NCI-H524 (cell line): Measurements from ENCODE around the gene FUT9.

Experiments
- DNase-seq, 2 experiments: peaks; one replicate each; lab custom pipeline; 2025; lab: John Stamatoyannopoulos, UW

Gene FUT9

DNA sequence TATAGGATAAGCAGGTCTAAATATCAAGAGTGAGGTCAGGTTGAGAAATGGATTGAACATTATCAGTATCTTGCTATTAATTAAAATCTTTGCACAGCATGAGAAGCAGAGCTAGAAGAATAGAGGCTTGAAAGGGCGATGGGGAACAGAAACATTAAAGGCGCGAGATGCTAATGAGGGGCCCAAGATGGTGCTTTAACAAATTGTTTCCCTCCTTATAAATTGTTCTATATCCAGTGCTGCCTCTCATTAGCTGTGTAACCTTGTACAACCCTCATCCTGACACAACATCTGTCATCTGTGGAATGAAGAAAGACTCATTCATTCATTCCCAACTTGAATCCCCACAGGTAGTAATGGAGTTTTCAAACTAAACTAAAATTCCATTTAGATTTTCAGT, 57.8 kb downstream of the FUT9 start:
- DNase-seq: peak in 1 of 2 experiments; percentile 12

DNA sequence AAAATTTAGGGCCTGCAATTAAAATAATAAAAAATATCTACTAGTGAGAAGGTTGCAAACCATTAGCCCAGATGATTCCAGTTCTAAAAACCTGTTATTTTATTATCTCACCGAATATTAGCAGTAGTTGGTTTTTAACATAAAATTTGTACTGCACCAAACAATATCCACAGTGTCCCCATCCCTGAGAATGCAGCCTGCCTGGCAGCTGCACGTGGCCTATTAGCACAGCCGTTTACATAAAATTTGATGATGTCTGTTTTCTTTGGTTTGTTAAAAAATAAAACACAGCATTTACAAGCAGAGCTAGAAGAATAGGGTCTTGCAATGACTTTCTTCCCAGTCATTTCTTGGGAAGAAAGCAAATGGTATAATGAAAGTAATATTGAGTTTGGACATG, 58.2 kb downstream of the FUT9 start:
- no peak for DNase-seq

DNA sequence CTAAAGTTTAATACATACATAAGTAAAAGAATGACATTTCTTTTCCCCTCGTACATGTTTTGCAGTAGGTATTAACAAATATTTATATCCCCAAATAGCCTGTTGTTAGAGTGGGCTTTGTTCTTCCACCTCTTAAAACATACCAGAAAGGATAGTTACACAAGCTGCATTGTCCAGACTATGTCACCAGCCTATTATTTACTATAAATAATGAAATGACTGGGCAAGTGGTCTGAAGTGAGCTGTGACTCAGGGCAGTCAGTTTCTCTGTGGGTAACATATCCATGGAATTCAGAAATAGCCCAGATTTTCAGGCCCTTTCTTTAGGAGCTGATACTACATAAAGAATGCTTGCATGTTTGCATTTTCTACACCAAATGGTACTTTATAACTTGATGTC, 60.1 kb downstream of the FUT9 start:
- no peak for DNase-seq

DNA sequence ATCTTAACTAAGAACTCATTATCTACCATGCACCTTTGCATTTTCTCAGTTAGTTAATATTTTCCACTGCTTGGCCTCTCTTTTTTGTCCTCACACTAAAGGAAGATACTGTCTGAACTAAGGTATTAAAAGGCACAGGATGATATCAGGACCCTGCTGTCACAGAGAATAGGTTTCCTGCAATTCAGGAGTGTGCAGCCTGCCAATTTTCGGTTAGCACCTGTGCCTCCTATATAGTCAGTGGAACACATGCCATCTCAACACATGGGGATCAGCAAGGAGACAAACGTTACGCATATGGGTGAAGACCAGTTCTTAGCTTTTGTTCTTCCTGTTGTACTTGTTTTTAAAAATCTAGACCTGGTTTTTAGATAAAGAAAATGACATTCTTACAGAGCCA, 71.0 kb downstream of the FUT9 start:
- DNase-seq: no peak

DNA sequence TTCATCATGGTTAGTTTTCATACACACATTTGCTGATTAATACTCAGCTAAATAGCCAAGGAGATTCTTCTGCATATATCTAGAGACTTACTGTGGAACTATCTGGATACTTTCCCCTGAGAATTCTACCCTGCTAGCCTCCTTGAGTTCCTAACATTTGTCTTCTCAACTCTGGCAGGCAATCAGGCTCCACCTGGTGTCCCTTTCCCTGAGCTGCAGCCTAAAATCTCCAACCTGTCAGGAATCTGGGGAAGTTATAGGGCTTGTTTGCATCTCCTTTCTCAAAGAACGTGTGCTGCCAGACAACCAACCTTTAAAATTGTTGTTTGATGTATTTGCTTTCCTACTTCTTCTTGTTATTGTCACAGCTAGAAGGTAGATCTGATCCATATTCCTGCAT, 73.4 kb downstream of the FUT9 start:
- DNase-seq: peak in 1 of 2 experiments; percentile 50

DNA sequence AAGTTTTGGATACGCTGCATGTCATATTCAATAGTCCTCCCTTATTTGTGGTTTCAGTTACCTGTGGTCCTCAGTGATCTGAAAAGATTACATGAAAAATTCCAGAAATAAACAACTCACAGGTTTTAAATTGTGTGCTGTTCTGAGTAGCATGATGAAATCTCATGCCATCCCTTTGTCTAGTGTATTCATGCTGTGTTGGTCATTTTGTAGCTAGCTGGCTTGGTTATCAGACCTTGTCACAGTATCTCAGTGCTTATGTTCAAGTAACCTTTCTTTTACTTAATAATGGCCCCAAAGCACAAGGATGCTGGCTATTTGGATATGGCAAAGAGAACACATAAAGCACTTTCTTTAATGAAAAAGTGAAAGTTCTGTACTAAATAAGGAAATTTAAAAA, 78.3 kb downstream of the FUT9 start:
- DNase-seq: no peak

DNA sequence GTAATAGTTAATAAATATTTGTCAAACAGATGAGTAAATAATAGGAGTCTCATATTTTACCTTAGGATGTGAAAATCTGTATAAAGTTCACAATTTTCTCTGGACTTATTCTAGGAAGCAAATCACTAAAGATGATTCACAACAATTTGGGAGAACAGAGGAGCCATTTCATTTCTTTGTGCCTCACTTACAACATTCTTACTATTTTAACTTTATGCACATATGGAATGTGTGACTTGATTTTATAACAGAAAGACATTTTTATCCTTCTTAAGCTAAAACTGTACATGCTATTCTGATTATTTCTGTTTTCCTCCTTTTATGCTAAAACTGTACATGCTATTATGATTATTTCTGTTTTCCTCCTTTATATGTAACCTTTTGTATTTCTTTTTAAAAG, 83.3 kb downstream of the FUT9 start:
- no peak for DNase-seq

DNA sequence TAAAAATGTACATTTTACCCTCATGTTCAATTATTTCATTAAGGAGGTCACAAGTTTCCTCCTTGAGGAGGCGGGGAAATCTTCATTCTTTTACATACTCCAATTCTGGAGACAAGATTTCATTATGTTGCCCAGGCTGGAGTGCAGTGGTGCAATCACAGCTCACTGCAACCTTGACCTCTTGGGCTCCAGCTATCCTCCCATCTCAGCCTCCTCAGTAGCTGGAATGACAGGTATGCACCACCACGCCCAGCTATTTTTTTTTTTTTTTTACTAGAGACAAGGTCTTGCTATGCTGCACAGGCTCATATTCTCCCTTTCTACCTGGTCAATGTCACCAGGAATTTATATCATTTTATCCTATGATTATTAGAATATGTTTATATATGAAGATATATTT, 85.8 kb downstream of the FUT9 start:
- no peak for DNase-seq

DNA sequence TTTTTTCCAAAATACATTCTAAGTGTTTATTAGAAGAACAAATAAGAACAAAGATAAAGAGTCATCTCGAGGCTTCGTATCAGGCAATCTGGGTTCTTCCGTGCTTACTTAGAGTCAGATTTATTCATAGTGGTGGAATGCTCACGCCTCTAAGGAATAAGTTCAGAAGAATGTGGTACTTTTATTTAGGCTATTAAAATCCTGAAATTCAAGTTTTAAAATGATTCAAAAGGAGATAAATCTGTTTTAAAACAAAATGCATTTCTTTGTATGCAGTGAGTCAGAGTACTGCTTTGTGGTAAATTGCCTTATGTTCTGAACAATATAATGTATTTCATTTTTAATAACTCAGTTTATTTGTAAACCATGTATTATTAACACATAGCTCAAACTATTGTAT, 89.1 kb downstream of the FUT9 start:
- DNase-seq: no peak

DNA sequence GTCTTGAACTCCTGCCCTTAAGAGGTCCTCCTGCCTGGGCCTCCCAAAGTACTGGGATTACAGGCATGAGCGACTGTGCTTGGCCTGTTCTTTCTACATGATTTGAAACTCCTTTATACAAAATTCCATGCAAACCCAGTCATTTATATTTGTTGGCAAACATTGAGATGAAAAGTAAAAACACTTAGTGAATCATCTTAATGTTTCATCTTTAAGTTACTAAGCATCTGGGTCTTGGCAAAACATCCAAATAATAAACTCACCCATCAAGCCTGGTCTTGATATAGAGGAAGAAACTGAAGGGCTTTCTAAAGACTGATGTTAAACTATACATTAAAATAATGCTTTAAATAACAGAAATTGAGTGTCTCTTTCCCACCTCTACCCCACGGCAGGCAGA, 95.1 kb downstream of the FUT9 start:
- no peak for DNase-seq

DNA sequence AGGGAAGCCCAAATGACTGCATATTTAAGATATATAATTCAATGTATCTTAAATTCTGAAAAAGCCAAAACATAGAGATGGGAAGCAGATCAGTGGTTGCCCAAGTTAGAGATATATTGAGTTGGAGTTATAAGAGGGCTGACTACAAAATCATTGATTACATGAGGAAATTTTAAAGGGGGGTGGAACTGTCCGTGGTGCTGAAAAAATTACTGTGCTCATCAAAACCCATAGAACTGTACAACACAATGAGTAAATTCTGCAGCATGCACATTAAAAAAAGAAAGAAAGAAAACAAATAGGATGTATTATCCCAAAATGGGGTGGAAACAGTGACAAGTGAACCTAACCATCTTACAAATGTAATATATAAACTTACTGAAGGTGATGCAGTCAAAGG, 100.9 kb downstream of the FUT9 start:
- DNase-seq: no peak

DNA sequence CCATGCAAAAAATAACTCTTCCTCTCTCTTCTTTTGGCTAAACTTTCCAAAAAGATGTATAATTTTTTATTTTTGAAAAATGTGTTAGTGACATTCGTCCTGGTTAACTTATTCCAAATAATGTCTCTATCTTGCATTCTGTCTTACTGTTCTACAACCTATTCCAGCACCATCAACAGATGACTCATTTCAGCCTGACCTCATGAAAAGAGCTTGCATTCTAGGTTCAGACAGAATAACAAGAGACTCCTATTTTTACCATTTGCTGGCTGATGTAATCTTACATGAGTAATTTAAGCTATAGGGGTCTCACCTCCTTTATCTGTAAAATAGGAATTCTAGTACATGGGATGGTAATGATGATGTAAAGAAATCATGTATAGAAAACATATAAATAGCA, 109.0 kb downstream of the FUT9 start:
- no peak for DNase-seq

DNA sequence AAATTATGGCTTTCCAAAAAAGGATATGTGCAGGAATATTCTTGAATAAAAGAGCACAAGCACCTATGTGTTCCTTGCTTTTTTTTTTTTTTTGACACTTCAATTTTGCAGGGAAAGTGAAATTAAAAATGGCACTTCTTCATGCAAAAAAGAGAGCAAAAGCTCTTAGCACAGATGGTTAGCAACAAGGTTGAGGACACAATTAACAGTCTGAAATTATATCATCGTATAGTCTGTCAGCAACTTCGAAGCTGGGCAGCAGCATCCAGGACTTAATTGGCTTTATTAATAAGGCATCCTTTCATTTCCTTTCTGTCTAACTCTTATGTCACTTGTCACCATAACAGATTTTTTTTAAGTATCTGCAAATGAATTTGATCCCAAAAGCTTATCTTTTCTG, 122.6 kb downstream of the FUT9 start:
- DNase-seq: peak in 1 of 2 experiments; percentile 6

DNA sequence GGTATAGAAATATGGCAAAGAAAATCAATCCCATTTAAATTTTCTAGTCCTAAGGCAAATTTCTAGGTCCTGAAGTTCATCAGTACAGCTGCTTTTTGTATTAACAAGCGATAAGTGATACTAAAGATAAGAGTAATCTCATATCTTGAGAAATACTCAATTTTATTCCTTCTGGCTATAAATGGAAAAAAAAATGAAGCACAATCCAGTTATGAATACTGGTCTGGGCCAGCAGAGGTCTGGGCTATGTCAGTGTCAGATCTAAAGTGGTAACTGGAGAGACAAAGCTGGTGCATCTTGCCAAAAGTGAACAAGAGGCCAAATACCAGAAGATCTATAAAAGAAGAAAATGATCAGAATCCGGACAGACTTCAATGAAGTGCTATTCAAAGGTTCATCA, 126.4 kb downstream of the FUT9 start:
- no peak for DNase-seq

DNA sequence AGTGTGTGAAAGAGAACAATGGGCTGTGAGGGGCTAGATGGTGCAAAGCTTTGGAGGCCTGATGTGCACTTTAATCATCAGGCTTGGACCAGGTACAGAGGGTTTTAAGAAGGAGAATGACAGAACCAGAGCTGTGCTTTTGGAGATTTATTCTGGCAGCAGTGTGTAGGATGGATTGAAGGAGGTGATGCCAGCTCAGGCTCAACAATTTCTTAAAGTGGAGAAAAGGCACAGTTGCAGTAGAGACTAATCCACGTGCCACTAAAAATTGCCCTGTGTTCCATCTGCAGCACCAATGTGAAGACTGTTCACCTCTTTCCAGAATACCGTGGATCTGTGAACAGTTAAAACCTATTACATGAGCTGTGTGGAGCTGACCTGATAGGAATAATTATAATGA, 134.7 kb downstream of the FUT9 start:
- no peak for DNase-seq

DNA sequence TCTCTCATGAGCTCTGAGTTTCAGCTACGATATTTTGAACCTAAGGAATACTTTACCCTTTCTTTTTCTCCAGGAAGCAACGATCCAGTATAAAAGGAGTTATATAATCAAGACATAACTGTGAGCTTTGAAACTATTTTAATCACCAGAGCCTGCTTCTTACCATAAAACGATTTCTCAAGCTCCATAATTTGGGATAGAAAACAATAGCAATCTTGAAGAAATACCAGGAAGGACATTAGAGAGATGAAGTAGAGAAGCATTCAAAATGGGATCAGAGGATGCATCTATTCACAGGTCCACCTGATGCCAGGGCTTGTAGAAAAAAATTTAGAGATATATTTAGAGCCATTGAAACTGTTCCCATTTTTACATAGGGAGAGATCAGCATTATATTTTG, 135.9 kb downstream of the FUT9 start:
- DNase-seq: no peak

DNA sequence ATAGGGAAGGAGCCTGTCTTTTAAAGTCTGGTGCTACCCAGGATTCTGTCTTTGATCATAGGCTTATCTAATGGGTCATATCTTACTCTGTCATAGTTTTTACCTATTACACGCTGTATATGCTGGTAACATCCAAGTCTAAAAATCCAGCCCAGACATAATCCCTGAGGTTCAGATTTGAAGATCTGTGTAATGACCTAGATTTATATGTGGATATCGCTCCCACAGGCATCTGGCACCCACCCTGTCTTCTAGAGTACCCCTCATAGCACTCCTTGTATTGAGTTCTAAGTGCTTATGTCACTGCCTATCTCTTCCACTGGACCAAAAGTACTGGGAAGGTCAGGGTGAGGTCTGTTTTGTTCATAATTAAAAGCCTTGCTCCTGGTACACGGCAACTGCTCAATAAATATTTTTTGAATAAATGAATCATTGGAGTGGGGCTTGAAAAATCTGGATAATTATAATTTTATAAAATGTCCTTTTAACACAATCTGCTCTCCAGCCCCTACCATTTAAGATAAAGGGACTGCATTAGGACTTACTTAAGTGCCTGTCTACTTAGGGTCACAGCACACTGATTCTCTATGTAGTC, 136.4 kb downstream of the FUT9 start:
- DNase-seq: peak in 1 of 2 experiments; percentile 31

DNA sequence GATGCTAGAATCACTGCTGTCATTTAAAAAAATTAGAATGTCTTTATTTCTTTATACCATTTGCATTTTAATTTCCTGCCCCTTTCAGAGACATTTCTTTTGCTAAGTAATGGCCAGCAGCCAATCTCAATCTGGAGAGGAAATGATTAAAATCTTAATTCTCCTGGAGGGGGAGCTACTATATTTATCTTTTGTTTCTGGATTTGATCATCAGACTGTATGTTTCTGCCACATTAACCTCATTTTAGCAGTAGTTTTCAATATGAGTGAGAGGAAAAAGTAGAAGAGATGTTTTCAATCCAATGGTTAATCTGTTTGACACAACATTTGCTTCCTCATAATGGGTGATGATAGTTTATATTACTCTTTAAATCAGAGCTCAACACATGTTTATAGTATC, 138.0 kb downstream of the FUT9 start:
- DNase-seq: peak in 1 of 2 experiments; percentile 36

DNA sequence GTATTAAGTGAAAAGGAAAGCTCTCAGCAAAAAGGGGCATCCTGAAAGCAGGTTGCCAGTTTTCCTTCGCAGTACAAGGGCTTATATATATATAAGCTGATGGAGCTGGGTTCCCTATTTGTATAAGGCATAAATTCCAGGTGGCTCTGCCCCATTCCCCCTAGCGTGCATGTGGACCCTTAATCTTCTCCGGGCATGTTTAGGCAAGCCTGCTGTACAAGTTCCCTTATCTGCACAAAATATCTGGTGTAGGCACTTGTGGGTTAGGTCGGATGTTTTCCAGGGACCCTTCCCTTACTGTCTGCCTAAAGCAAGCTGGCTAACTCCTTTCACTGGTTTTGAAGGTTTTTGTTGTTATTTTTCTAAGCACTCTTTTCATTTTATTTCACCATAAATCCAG, 140.7 kb downstream of the FUT9 start:
- DNase-seq: peak; percentile 29 to 75

DNA sequence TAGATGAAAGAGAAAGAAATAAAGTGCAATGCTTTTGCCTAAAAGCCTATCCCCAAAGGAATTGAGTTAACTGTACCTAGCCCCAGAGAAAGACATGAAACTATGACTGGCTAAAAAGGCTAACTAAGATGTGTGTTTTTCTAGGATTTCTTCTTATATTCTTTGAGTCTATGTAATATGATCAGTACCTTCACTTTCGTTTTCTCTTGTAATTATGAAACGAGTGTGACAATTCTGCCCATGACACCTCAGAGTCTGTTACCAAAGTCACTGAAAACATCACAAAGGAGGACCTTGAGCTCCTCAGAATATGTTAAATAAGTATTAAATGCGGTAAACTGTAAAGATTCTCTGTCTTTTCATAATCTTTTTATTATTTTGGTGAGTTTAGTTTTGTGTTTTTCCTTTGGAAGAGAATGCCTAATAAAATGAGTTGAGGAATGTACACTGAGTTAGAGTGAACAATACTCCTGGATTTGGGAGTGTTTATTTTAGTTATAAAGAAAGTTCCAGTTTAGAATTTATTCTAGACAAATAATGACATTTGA, 141.3 kb downstream of the FUT9 start:
- DNase-seq: no peak

DNA sequence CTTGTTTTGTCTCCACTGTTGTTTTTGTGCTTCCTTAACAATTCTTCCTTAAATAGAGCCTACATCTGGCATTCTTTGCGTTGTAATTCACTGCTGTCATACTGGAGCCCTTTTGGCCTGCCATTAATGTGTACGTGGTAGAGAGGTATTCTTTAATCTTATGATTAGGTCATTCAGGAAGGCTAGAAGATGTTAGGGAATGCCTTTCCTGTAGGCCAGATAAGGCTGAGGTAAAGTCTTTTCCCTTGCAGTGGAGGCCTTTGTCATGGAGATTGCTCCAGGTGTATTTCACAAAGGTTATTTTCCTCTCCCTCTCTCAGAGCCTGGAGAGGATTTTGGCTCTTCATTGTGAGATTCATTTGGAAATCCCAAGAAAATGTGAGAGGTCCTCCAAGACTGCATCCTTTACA, 146.9 kb downstream of the FUT9 start:
- no peak for DNase-seq

DNA sequence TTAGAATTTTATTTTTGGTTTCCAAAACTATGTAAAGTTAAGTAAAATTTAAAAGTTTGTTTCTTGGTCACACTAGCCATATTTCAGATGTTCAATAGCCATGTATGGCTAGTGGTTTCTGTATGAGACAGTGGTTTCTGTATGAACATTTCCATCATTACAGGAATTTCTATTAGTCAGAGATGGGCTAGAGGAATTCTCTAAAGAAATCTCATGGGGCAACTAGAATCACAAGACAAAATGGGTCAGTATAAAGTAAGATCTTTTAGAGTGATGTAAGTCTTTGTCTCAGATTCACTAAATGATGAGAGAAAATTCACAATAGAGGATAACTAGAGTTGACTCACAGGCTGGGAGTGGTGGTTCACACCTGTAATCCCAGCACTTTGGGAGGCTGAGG, 149.0 kb downstream of the FUT9 start:
- no peak for DNase-seq

DNA sequence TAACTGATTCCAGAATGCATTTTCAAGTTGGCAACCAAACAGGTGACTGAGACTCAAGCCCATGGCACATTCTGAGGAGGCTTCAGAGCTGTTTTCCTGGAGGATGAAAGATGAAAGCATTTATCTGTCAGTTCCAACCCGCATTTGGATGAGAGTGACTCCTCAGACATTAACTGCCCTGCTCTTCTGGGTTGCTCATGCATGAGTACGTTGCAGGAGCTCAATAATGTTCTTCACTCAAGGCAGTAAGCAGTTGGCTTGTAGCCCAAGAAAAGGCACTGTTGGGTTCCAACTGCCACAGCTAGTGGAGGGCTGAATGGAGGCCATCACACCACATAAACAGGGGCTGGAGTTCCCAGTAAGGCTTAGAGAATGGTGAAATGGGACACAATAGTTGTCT, 155.3 kb downstream of the FUT9 start:
- no peak for DNase-seq

DNA sequence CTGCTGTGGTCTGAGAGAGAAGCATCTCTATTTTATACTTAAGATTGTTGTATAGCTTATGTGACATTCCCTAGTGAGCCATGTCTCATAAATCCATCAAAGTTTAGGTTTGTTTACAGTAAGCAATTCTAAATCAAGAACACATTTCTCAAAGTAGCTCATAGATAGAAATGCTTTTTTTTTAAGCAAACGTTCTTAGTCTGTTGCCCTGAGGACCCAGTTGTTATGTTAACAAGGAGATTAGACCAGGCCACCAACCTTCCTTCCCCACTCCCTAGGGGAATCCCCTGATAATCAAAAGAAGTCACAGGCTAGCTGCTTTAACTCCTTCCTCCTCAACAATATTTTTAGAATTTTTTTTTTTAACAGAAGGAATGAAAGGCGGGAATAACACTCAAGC, 169.0 kb downstream of the FUT9 start:
- no peak for DNase-seq

DNA sequence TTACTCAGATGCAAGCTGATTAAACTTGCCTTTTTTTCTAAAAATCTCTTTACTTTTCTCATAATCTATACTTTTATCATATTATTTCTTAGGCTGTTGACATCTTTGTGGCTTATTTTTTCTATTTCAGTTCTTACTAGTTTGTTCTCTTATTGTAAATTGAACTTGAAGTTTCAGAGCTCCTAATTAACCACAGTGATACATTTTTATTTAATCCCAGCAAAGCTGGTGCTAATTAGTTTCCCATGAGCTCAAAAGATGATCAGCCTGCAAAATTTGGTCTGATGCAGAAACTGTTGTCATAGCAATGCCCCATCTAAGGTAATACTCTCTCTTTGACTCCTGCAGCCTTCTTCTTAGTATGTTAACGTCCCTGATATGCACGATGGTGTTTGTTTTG, 170.3 kb downstream of the FUT9 start:
- DNase-seq: no peak
